Activated gamma-delta T cell treated with anti-CD3 and anti-CD28 coated beads, Interleukin-2, amount 50 U/mL, for 16 hours (primary cell): ENCODE results near the gene CEP43.

Experiments
- DNase-seq: peaks from one replicate; pipeline ENCODE4 v3.0.0-alpha.2; 2020; ENCODE audit warnings: low read depth

CEP43 gene

DNA sequence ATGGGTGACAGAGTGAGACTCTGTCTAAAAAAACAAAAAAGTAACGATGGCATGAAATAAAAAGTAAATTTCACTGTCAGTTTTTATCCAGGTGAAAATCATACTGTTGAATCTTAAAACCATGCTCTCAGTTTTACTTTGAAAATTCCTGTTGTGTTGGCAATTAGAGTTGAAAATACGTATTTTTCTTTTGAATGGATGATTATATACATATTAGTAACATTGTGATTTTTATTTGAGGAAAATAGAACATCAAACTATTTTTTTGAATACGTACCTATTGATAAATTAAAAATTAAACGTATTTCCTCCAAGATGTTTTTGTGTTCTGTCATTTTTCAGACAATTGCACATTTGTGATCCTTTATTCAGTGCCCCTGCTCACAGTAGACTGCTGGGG is 14.7 kb downstream of the CEP43 start:
- DNase-seq: no peak

DNA sequence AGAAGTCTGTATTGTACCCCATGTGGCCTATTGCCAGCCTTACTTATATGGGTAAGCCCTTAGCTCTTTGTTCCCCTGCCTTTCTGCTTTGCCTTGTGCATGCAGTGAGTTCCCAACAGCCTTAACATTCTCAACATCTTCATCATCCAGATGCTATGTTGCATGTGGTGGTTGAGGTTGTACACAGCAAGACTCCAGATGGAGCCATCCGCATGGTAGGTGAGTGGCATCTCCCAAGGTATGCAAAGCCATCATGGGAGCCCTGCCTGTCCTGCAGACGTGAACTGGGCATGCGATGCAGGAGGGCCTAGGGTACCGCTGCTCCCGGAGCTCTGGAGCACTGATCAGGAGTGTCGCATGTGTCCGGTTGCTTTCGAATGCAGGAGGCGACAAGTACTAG is 16.1 kb downstream of the CEP43 start:
- no peak for DNase-seq

DNA sequence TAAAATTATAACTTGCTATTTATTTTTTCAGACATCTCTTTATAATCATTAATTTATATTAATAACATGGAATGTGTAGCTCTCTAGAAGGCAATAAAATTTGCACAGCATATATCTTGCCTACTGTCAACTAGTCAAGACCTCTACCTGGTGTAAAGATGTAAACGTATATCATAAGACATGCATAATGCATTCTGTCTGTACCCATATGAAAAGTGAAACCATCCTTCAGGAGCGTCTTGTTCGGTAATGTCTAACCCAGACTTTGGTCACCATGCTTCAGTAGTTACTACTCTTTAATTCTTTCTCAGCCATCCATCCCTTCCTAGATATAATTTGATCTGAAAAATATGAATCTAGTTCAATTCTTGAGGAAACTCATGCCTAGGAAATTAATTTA is 21.0 kb downstream of the CEP43 start:
- no peak for DNase-seq

DNA sequence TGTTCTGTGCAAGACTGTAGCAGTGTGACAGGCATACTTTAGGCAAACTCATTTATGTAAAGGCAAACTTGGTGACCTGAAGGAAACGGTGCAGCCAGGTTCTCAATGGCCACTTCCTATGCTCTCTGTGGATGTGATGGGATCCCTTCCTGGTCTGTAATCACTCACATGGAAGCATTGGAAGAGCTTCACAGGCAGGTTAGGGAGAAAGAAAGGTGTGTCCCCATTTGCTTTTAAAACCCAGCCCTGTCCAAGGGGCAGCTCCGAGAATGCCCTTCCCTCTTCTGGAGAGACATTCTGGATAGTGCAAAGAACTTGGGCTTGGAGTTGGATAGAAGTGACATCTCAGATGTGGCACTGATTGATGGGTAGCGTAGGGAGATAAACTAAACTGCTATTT is 28.1 kb downstream of the CEP43 start:
- no peak for DNase-seq

DNA sequence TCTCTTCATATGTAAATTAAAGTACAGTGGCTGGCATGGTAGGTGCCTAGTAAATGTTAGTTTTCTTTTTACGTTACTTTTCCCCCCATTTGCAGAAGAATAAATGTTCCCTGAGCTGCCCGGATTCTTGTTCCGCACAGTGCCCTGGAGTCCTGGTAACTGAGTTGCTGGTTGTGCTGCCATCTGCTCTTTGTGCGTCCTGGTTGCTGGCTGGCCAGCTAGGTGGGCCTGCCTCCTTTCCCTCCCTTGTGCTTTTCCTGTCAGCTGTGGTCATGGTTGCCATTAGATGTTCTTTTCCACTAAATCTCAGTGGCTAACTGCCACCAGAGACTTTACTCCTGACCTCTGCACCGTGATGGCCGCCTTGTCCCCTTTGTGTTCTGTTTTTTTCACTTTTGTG is 28.6 kb downstream of the CEP43 start:
- no peak for DNase-seq

DNA sequence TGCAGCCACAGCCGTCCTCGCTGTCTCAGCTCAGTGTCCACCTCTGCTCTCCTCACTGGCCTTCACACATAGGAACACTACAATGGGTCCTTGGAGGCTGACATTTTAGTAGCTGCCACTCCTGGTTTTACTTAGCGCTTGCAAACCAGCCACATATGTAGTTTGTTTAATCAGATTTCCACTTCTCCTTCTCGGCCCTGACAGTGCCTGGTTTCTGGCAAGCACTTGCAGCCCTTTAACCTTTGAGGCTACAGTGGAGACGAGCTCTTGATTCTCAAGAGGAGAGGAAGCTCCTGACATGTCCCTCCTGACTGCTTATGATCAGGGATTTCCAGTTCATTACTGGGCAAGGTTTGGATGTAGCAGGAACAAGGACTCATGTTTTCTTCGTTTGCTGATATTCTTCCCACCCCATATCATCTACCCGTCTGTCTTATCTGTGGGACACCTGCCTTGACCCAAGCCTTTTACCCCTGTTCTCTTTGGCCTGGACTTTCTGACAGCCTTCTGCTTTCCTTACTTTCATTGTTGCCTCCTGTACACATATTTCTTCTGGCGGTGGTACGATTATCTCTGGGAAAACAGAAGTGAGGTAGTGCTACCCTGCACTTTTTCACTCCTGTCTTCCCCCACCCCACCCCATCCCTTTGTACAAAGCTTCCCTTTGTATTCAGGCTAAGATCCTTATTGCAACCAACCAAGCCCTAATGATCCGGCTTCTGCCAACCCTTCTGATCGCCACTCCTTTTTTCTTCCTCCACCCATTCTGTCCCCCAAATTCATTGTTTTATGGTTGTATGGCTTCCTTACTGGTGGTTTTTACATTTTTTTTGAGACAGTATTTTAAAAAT is 31.2 kb downstream of the CEP43 start:
- DNase-seq: no peak

- no peak for DNase-seq
Measured at GRCh38 chr6:167031082-167031709, 32.0 kb downstream of the CEP43 start.

DNA sequence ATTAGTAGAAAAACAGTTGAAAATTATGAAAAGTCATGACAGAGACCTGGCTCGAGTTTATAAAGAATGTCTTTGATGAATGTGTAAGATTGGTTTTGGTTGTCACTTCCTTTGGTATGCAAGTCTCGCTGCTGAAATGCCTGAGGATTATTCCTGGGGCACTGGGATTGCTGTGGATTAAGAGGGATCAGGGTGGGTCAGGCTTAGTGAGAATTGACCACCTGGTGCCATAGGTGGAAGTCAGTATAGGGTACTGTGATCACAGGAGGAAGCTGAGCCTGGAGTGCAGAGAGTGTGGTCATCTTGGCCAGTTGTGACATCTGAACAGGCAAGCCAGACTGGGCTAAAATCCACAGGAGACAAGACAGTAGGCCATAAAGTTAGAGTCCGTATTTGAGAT is 34.9 kb downstream of the CEP43 start:
- no peak for DNase-seq

- no peak for DNase-seq
Measured at GRCh38 chr6:167037762-167038161, 38.6 kb downstream of the CEP43 start.

GRCh38 chr6:167044696-167045095 is 45.5 kb downstream of the CEP43 start:
- no peak for DNase-seq

- no peak for DNase-seq
Measured at GRCh38 chr6:167045828-167046580, 46.8 kb downstream of the CEP43 start.

- no peak for DNase-seq
Measured at GRCh38 chr6:167046861-167047495, 47.8 kb downstream of the CEP43 start.

- DNase-seq: no peak
Measured at GRCh38 chr6:167047554-167047953, 48.4 kb downstream of the CEP43 start.
